GM10248 (cell line): ENCODE measurements around the gene RRAS2.
A peak's percentile ranks its signal among the peaks of the same experiment; 100 is the strongest.

Experiments
- CTCF ChIA-PET: fragments of 300-600 bp; sonication (Branson Sonifier 250); formaldehyde crosslinking; extraction: SDS; loops from one replicate; lab custom pipeline; 2021; ENCODE audit warnings: antibody characterized with exemption; lab: Yijun Ruan, JAX
- POLR2A ChIA-PET: fragments of 350-650 bp; sonication (Branson Sonifier 250); formaldehyde crosslinking; extraction: SDS; loops from one replicate; lab custom pipeline; 2020; ENCODE audit warnings: antibody characterized with exemption; lab: Yijun Ruan, JAX
- DNase-seq: peaks from one replicate; pipeline ENCODE4 v3.0.0; 2012; ENCODE audit errors: extremely low spot score
- CTCF ChIP-seq: IDR thresholded peaks from 2 replicates; pipeline ENCODE4 v1.5.1; 2012; ENCODE audit warnings: mild to moderate bottlenecking, low read depth; ENCODE audit errors: extremely low read depth, missing control alignments, control extremely low read depth

RRAS2 gene

DNA sequence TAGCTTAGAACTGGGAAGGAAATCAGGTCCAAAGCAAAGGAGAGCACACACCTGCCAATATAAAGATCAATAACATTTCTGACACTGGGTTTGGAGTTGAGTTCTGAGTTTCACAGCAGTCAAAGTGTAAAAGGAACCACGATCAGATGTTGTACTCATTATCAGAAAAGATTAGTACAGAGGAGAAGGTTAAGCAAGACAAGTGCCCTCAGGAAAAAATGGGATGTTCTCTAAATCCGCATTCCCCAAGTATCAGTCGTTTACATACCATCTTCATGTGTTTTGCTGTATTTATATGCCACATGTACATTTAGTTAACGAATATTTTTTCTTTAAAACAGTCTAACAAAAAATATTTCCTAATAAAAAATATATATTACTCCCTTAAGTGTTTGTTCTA, 23.0 kb upstream of the RRAS2 start:
- POLR2A ChIA-PET: no interaction called here
- TF ChIP-seq CTCF: no peak
- CTCF ChIA-PET: interaction anchor here (0.7 to 1.4 kb wide), 2 partner anchors 15 to 72 kb away, joined by 3 to 4 read pairs; no protein-coding TSS in a partner anchor
- DNase-seq: no peak

- CTCF ChIA-PET: interaction anchor here (1.0 to 1.4 kb wide), 2 partner anchors 72 to 76 kb away, joined by 3 read pairs; no protein-coding TSS in a partner anchor
- POLR2A ChIA-PET: no interaction called here
- peak; percentile 34 for DNase-seq
- no peak for TF ChIP-seq CTCF
These were observed 22.1 kb upstream of the RRAS2 start for GRCh38 chr11:14380947-14381561.

GRCh38 chr11:14380125-14380936, 21.3 kb upstream of the RRAS2 start:
- no peak for DNase-seq
- ChIA-PET CTCF (interaction anchor here (1.0 to 1.6 kb wide), 7 partner anchors 8 to 527 kb away, joined by 3 to 7 read pairs (median 3); no protein-coding TSS in a partner anchor), POLR2A (no interaction called here)
- TF ChIP-seq CTCF: no peak

GRCh38 chr11:14378171-14378570, 19.2 kb upstream of the RRAS2 start:
- CTCF ChIA-PET: interaction anchor here (0.6 to 2.7 kb wide), 7 partner anchors 9 to 77 kb away, joined by 3 to 9 read pairs (median 4); no protein-coding TSS in a partner anchor
- TF ChIP-seq CTCF: no peak
- POLR2A ChIA-PET: no interaction called here
- DNase-seq: no peak

DNA sequence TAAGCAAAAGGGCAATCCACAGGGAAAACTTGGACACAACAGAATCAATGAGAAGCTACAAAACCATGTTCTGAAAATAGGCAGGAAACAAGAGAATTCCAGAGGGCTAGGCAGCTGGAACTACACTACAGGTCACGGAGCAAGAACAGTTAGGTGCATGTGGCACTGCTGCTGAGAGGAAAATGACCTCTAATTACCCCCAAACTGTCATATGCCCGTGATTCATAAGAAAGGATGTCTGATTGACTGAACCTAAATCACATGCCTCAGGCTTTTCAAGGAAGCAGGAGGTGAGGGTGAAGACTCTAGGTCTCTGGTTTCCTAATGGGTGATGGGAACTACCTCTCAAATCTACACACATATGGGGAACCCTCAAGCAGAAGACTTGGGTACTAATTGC, 17.9 kb upstream of the RRAS2 start:
- no peak for DNase-seq
- CTCF ChIA-PET: interaction anchor here (1.1 to 2.5 kb wide), 3 partner anchors 12 to 76 kb away, joined by 4 to 10 read pairs (median 6); no protein-coding TSS in a partner anchor
- POLR2A ChIA-PET: no interaction called here
- TF ChIP-seq CTCF: no peak
